Activated T-cell treated with anti-CD3 and anti-CD28 coated beads for 48 hours (primary cell): Measurements from ENCODE around the gene MRPL36.

Experiments used
- DNase-seq: peaks from one replicate; pipeline ENCODE4 v3.0.0-alpha.2; 2020; ENCODE audit warnings: low read depth

The MRPL36 gene

DNA sequence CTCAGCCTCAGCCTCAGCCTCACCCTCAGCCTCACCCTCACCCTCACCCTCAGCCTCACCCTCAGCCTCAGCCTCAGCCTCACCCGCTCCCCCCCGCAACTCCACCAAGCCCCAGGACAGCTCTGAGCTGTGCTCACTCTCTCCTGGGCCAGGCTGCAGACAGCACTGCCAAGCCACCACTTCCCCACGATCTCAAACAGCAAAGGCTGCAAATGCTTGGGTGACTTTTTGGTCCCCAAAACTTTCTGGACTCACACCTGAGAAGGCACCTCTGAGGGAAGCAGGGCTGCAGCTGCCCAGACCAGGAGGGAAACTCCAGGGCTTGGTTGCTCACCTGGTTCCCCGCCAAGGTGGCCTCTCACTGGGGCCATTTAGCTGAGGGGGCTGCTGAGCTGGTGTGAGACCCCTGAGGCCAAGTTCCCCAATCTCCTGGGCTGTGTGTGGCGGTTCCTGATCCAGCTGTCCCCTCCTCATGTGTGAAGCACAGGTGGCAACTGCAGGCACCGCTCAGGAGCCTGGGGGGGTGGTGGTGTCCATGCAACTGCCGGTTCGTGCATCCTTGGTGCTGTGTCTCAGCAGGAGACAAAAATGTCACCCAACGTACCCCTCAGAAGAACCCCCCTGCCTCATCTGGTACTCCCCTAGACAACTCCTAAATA lies 17.8 kb downstream of the MRPL36 start:
- no peak for DNase-seq

DNA sequence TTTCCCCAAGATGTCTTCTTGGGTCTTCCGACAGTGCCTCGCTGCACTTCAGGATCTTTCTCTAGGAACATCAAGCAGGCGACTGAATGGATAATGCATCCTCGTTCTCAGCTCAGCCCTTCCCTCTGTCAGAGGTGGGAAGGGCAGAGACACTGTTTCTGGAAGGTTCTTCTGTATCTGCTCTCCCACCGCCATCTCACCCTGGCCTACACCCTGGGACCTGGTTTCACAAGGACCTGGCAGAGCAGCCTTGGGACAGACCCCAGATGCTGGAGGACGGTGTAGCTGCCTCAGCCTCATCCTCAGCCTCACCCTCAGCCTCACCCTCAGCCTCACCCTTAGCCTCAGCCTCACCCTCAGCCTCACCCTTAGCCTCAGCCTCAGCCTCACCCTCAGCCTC lies 18.5 kb downstream of the MRPL36 start:
- no peak for DNase-seq

DNA sequence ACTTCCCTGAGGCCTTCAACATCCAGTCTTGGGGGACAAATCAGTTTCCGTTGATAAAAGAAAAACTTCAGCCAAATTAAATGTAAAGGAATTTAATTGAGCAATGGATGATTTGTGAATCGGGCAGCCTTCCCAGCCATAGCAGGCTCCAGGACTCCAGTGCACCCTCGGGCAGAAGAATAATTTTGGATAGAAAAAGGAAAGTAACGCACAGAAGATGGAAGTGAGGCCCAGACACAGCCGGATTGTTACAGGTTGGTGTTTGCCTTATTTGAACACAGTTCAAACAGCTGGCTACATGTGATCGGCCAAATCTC lies 19.1 kb downstream of the MRPL36 start:
- DNase-seq, result no peak

DNA sequence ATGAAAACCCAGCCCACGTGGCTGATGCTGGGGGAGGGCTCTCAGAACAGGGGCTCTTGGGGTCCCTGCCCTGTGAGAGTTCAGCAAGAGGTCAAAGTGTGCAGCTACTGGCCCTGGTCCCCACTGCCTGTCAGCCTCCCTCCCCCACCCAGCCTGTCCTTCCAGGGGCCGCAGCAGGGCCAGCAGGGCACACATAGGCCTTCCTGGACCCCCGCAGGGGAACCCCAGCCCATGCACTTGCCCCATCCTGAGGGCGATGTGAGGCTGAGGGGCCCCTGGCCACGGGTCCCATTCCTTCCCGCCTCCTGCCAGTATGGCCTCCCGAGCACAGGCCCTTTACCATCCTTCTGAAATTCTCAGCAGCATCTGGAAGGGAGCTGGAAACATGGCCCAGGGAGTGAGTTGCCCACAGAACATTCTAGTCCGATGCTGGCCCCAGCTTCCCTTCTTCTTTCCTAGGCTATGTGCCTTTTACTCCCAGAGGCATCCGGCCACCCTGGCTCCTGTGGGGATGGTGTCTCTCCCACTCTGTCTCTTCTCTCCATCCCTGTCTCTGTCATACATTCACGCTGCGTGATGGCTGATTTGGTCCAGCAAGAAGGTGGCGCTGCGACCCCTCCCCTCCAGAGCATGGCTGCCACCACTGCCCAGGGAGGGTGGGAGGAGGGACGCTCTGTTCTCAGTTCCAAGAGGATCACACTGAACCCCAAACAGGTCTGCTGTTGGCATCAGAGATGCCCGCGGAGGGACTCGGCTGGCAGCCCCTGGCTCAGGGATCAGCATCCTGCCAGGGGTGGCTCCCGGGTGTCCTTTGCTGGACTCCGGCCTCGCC lies 19.6 kb downstream of the MRPL36 start:
- DNase-seq, result no peak

DNA sequence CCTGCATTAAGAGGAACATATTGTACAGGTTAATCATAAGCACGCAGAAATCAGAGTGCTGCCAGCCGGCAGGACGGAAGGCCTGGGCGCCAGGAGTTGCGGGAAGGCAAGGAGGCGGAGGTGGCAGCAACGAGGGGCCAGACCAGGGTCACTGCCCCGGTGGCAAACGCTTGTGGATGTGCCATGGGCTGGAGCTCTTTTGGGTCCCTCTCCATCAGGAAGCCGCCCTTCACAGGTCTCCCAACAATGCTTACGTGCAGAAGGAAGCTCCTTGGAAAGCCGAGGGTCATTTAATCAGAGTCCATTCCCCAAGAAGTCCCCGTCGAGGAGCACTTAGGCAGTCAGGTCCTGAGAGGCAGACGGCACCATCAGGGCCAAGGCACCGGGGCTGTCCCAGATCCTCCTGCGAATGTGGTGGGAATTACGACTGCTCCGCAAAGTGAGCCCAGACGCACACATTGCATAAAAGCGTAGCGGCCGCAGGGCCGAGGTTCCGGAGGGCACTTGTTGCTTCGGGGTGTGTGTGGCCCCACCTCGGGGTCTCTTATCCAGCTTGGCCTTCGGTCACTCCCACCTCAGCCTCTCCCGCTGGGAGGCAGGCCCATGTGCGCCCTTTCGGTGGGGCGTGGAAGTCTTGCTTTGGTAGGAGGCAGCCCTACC lies 20.5 kb downstream of the MRPL36 start:
- DNase-seq, result no peak

DNA sequence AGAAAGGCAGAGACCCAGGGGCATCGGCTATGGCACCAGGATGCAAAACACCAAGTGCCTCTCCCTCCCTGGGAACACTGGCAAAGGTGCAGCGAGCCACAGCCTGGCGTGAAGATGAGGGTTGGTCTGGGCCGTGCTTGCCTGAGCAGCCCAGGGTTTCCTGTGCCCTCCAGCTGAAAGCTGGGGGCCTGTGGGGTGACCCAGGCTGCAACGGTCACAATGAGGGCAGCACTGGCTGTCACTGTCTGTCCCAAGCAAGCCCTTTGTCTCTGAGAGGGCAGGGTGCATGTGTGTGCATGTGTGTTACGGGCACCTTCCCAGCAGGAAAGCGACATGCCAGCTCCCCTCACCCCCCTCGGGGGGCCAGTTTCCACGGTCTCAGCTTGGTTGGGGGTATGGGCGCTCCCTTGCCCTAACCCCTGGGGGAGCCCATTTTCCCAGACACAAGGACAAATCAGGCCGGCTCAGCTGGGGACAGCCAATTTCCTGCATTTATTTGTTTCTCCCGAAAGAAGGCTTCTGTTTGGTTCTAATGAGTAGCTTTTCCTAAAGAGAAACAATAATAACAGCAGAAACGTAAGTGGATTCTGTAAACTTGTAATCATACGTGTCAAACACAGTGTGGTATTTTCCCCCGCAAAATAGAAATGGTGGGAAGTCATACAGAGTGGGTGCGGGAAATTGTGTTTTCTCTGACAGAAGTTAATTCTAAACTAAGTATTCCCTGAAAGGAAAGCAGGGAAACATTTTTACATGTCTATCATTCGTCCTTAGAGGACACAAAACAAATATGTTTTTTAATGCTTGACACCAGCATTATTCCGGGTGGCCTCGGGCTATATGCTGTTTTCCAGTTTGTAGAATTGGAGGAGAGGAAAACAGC lies 21.3 kb downstream of the MRPL36 start:
- DNase-seq, result no peak

DNA sequence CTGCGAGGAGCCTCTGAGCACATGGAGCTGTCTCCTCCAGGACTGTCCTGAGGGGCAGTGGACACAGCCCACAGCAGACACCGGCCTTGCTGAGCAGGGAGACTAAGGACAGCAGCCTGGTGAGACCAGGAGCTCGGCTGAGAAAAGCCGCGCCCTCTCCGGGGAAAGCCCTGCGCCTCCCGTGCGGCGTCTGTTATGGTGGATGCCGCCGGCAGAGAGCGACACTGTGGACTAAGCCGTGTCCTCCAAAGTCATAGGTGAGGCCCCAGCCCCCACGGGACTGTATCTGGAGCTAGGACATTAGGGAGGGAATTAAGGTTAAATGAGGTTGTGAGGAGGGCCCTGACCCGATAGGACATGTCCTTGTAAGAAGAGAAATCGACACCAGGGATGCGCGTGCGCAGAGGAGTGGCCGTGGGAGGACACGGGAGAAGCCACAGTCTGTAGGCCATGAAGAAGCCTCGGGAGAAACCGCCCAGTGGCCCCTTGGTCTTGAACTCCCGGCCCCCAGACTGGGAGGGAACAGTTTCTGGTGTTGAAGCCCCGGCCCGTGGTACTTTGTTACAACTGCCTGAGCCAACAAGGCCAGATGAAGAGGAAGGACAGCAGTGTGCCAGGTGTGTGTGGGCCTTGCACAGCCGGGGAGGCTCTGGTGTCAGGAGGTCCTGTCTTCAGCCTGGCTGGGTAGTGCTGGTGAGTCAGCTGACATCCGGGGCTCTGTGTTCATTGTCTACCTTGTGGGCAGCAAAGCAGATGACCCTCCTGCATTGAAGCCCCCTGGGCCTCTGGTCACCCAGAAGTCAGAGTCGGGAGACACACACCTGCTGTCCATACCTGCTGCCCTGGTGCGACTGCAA lies 22.1 kb downstream of the MRPL36 start:
- no peak for DNase-seq

DNA sequence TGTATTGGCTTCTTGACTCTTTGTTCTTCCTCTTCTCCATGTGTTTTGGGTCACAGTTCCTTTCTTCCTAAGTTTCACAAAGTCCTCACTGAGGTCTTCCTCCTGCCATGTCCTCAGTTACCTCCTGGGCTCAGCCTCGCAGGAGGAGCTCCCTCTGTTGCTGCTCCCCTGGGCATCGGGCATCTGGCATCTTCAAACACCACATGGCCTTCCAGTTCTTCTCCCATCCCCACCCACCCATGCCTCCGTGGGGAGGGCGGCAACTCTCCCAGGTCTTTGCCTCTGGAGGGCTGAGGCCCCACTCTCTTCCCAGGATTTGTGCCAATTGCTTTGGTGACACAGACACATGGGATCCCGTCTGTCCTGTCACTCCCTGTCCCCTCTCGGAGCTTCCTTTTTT lies 22.8 kb downstream of the MRPL36 start:
- DNase-seq, result no peak

DNA sequence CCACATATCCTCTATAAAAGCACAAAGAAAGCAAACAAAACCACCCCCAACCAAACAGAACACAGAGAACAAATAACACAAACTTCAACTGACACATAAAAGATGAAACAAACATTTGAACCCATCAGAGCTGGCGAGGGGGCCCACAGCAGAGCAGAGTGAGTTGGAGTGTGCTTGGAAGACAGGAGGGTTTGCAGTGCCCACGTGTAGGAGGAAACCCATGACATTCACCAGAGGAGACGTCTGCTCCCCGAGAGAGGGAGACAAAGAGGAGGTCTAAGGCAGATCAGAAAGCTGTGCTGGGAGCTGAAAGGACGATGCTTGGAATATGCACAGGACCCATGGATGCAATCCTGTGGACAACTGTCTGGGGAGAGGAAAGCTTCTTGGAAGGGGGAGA lies 27.0 kb downstream of the MRPL36 start:
- no peak for DNase-seq

DNA sequence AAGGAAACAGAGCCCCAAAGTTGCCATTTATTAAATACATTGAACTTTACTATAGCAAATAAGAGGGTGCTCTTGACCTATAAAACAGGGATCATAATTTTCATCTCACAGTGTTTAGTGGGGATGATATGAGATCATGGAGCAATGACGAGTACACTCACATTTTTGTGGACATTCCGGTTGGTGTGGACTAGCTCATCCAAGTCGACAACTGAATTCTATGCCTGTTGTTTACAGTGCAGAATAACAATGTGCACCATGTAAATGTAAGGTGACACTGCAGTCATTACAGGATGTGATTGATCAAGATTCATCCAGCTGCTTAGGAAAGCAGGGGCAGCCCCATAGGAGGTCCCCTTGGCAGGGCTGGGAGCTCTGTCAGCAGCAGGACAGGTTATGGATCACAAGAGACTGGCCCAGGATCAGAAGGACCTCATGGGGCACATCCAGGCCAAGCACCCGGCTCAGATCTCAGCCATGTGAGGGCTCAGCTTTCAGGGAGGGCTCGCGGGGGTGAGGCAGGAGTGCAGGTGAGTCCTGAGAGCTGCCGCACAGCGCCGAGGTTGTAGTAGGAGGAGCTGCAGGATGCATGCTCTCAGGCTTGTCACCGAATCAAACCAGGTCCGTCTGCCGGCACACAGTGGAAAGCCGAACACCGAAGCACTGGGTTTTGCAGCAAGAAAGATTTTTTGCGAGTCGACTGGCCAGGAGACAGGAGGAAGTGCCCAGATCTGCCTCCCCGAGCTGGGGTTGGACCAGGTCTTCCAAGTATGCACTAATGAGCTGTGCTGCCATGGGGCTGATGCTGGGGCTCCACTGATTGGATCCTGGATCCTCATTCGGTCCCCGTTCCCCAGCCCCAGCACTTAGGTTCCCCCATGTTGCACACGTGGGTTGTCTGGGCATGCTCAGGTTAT lies 28.2 kb downstream of the MRPL36 start:
- no peak for DNase-seq

DNA sequence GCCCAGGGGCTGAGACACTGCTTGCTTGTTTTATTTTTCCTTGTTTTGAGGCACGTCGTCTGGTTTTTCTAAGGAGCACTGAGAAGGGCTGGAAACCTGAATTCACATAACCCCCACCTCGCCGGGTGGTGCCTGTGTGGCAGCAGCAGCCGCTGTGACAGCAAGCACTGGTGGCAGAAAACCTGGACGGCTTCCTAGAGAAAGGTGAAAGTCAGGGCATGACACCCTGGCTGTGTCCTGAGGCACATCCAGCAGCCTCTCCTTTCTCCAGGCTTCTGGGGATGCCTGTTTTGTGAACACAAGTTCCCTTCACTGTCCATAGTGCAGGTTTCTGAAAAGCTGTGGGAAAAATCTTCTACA lies 29.2 kb downstream of the MRPL36 start:
- DNase-seq, result no peak

DNA sequence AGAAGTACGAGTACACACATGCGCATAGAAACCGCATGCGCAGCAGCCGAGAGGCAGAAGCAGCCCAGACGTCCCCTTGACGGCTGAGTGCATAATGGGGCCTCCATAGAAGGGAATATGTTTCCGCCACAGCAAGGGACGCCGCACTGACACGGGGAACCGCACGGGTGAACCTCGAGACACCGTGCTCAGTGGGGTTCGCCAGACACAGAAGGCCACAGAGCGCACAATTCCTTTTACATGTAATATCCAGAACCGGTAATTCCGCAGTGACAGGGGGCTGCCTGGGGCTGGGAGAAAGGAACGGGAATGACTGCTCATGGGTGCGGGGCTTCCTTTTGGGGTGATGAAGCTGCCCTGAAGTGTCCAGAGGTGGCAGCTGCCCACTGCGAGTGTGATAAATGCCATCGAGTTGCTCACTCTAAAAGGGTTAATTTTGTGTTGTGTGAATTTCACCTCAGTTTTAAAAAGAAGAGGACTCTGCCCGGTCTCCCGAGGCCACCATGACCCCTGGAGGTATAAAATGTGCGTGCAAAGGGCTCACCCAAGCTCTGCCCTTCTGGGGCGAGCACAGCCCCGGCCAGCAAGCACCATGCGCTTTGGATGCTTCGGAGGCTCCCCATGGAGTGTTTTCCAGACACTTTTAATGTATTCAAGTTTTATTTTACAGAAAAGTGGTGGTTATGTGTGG lies 29.7 kb downstream of the MRPL36 start:
- DNase-seq, result no peak

DNA sequence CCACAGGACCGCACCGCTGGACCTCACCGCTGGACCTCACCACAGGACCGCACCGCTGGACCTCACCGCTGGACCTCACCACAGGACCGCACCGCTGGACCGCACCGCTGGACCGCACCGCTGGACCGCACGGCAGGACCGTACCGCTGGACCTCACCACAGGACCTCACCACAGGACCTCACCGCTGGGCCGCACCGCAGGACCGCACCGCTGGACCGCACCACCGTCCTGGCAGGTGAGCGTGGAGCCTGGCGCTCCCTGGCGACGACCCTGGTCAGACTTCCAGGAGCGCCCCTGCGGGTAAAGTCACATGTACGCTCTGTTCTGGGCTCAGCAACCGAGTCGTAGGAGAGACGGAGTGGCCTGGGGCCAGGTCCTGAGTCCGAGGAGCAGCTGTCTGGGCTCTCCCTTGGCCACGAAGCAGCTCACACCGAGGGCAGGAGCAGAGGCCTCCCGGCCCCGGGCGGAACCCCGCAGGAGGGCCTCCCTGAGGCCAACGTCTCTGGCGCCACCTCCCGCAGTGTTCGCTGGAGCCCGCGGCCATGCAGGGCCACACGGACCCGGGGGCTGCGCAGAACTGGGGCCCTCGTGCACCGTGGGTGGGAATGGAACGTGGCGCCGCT lies 30.5 kb downstream of the MRPL36 start:
- DNase-seq, result no peak

DNA sequence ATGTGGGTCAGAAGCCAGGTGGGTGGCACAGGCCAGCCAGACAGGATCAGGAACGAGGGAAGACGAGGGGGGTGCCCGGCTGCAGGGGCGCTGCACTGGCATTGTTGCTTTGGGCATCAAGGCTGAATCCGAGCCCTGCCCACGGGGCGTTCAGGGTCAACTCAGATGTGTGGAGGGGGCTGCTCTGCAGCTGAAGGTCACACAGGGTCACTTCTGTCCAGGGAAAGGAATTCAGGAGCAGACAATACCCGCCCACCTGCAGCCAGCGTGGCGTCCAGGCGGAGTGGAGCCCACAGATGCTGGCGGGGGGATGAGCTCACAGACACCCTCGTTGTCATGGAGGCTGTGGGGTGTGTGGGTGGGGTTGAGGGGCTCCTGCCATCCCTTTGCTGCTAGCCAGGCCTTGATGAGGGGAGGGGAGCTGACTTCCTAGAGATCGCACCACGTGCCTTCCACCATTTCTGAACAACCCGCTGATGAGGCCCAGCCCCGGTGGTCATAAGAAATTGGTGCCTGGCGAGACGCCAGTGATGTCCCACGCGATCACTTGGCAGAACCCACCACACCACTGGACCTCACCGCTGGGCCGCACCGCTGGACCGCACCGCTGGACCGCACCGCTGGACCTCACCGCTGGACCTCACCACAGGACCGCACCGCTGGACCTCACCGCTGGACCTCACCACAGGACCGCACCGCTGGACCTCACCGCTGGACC lies 31.2 kb downstream of the MRPL36 start:
- no peak for DNase-seq

DNA sequence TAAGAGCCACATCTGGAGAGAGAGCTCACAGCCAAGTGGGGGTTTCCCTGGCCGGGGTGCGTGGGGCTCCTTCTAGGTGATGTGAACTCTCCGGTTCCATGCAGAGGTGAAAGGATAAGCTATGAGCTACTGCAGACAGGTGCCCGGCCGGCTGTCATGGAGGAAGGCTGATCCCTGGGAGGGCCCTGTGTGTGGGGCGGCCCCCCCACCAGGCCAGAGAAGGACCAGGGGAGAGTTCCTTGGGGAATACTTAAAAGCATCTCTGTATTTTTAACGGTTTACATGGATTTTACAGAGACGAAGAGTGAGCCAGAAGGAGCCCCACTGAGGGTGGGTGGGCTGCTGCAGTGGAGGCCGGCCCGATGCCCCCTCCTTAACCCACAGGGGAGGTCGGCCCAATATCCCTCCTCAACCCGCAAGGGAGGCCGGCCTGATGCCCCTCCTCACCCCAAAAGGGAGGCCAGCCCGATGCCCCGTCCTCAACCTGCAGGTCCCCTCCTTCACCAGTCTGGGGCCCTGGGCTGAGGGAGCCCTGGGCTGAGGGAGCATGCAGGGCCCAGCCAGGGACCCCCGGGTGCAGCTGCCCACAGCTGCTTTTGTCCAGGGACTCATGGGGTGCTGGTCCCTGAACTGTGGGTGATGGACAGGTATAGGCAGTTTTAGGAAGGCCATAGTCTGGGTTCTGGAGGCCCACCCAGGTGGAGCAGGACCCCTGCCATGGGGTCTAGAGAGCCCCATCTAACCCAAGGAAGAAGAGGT lies 31.9 kb downstream of the MRPL36 start:
- DNase-seq, result no peak

DNA sequence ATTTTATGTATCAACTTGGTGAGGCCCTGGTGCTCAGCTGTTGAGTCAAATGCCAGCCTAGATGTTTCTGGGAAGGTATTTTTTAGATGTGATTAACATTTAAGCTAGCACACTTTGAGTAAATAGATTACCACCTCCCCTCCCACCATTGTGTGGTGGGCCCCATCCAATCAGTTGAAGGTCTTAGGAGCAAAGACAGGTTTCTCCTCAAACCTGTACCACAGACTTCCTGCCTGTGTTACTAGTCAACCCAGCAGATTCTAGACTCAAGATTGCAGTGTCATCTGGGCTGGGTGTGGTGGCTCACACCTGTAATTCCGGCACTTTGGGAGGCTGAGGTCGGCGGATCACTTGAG lies 33.8 kb downstream of the MRPL36 start:
- DNase-seq, result no peak

DNA sequence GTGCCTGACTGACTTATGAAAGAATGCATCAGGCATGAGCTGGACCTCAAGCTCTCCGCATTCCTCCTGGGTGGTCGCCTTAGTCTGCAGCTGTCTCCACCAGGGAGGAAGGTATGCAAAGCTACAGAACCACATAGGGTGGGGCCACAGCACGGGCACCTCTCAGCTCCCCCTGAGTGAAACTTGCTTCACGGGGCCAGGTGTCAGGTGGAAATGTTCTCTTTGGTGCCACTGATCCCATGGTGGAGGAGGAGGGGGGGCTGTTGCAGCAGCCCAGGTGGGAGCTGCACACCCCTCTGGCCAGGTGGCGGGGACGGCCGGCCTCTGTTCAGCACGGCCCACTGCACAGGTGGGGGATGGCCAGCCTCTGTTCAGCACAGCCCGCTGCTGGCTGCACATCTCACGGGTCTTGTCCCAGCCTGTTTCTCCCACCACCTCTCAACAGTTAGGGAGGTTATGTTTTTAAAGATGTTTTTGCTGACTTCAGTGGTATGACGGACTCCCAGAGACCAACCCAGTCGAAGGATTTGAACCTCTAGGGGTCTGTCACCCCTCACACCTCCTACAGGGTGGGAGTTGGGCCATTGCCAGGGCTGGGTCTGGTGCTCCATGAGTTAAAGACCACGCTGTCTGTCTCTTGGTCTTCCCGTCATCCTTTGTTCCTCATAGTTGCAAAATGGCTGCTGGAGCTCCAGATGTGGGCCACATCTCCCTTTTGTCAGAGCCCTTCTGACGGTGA lies 34.3 kb downstream of the MRPL36 start:
- DNase-seq, result no peak
